HG02885 (cell line): ENCODE results near the gene GNPTAB.
A peak's percentile ranks its signal among the peaks of the same experiment; 100 is the strongest.
"Not testable (repeated sequence)": the region's sequence is repeated elsewhere in the genome, so short reads cannot be mapped to it uniquely, and the experiment has no call there.

Experiments
- ATAC-seq: cut with Tn5 transposase; IDR thresholded peaks from one replicate; pipeline ENCODE4 v1.9.1; 2021; ENCODE audit warnings: mild to moderate bottlenecking; ENCODE audit not compliant: unreplicated experiment, poor library complexity

GNPTAB gene

DNA sequence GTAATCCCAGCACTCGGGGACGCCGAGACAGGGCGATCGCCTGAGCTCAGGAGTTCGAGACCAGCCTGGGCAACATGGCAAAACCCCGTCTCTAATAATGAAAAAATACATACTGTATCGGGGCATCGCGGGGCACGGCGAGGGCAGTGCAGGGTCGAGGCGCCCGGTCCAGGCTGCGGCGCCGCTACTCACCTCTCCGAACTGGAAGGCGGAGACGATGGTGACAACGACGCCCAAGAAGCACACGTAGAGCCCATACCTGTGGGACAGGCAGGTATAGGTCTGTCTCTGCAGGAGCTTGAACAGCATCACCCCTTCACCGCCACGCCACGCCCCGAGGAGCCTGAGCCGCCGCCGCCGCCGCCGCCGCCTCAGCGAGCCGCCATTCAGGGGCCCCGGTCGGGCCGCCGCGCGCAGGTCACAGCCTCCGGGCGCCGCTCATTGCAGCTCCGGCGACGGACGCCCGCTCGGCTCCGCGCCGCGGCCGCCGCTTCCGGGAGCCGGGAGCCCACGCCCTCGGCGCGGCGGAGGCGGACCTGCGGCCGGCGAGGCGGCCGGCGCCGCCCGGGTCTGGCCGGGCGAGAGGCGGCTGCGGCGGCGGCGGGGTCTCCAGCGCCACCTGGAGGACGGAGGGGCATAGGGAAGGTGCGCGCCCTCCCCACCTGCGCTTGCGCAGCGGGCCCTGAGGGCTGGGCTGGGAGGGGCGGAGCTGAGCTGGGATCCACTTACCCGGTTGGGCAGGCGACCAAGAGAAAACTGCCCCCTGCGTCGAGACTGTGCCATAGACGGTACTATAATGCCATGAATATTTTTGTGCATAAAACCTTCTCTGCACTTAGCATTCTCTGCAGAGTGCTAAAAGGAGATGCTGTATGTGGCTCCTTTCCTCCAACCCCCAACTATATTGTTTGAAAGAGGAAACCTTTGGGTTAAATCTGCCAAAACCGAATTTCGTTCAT is at the start of gene GNPTAB:
Gene GNPTAB, minus strand, starts transcription at position 593 of the 959 bp plus-strand sequence. Its CDS starts 284 bp downstream, at position 309.
- ATAC-seq, result peak; percentile 93

DNA sequence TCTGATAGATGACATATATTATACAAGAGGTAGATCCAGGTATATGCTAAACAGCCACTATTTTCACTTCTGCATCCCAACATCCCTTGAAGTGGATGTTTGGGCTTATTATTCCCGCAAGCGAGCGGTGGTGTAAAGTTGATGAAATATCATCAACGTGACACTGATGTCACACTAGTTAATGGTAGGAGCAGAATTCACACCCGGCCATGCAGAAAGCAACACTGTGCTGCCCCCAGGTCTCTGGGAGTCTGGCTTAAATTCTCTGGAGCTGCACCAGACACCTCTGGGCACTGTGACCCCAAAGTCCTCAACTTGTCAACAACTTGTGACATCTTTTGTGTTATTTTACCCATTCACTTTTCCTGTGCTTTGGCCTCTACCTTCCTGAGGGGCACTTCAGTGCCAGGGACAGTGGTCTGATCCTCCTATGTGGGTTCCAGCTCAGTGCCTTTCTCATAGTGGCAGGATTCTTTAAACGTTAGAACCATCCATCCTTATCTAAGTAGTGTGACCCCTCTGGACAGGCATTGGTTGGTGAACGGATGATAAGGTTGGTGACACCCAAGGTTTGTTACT is 47.6 kb upstream of the GNPTAB start:
- no peak for ATAC-seq

DNA sequence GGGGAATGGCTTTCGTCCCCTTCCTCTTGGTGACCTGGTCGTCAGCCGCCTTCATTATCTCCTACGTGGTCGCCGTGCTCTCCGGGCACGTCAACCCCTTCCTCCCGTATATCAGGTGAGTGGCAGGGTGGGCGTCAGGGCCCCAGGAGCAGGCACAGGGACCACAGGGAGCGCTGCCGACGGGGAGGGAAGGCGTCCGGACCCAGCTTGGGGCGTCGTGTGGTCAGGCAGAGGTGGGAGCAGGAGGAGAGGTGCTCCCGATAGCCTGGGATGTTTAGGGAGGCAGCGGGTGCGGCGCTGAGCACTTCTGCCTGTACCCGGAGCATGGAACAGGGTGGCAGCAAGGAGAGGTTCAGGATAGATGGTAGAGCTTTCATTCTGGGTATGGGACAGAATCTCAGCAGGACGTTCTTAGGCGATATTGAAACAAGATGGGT is 47.1 kb upstream of the GNPTAB start:
- ATAC-seq, result peak; percentile 27

DNA sequence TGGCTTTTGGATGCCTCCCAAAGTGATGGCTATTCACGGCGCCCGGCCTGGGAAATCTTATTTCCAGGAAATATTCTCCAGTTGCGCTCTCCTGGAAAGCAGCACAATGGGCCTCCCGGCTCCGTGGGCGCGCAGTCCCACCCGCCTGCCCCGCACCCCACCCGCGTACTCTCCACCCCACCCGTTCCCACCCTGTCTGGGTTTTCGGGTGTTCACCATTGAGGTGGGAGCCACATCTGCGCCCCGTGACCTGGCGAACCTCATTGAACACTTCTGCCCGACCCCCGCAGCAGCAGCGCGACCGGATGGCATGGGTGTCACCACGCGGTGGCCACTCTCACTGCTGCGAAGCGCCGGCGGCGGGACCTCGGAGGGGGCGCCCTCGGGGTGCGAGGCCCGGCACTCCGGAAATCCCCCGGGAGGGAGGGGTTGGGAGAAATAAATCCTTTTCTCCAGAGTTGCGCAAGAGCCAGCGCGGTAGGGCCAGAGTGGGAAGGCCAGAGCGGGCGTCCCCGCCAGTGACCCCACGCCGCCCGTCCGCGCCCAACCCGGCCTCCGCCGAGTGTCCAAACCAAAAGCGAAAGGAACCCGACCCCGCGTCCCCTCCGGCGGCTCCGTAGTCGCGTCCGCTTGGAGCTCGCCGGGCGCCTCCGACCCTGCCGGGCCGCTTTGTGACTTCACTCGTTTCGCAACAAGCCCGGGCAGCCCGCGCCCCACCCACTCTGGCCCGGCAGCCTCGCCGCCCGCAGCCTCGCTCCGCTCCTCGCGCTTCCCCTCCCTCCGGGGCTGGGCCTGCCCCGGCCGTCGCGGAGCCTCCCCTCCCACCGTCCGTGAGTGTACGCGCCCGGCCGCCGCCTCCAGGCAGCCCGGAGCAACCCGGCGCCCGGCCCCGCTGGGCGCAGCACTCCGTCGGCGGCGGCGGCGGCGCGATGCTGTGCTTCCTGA is 46.4 kb upstream of the GNPTAB start, which contains the start of gene DRAM1:
Gene DRAM1, plus strand, starts transcription at position 720 of the 945 bp plus-strand sequence. Its CDS starts 210 bp downstream, at position 930.
- ATAC-seq, result peak; percentile 85

DNA sequence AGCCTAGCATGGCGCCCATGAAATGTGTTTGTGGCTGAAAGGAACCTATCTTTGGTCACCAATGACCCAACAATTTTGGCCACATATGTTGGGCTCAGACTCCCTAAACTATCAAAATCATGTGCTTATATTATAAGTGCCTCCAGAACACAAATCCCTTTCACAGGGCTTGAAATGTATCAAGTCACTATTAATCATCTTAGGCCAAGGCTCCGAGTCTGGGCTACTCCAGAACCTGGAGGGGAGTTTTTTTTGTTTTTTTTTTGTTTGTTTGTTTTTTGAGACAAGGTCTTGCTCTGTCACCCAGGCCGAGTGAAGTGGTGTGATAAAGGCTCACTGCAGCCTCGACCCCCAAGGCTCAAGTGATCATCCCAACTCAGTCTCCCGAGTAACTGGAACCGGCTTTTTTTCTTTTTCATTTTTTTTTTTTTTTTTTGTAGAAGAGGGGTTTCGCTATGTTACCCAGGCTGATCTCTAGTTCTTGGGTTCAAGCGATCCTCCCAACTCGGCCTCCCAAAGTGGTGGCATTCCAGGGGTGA is 45.6 kb upstream of the GNPTAB start:
- ATAC-seq, result no peak

DNA sequence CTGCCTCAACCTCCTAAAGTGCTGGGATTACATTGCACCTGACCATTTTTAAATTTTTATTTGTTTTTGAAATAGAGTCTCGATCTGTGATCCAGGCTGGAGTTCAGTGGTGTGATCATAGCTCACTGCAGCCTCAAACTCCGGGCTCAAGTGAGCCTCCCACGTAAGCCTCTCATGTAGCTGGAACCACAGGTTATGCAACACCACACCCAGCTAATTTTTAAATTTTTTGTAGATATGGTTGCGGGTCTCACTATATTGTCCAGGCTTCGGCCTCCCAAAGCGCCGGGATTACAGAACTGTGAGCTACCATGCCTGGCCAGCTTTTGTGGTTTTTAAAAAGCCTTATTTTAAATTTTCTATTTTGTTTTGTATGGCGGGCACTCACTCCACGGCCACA is 44.4 kb upstream of the GNPTAB start:
- ATAC-seq, result no peak

DNA sequence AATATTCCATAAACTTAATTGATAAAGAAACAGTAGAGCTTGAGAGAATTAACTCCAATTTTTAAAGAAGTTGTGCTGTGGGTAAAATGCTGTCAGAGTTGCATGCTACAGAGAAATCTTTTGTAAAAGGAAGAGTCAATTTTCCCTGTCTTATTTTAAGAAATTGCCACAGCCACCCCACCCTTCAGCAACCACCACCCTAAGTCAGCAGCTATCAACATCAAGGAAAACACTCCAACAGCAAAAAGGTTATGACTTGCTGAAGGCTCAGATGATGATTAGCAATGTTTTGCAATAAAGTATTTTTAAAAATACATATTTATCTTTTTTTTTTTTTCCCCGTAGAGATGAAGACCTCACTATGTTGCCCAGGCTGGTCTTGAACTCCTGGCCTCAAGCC is 40.2 kb upstream of the GNPTAB start:
- ATAC-seq, result no peak

DNA sequence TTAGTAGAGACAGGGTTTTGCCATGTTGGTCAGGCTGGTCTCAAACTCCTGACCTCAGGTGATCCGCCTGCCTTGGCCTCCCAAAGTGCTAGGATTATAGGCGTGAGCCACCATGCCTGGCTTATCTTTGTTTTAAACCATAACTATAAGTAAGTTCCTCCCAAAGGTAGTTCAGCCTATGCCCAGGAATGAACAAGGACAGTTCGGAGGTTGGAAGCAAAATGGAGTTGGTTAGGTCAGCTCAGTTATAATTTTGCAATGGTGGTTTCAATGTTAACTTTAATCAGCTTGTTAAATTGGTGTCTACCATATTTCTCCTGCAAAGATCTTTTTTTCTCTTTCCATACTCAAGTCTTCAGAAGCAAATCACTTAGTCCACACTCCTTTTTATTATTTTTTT is 36.9 kb upstream of the GNPTAB start:
- not testable (repeated sequence) for ATAC-seq

DNA sequence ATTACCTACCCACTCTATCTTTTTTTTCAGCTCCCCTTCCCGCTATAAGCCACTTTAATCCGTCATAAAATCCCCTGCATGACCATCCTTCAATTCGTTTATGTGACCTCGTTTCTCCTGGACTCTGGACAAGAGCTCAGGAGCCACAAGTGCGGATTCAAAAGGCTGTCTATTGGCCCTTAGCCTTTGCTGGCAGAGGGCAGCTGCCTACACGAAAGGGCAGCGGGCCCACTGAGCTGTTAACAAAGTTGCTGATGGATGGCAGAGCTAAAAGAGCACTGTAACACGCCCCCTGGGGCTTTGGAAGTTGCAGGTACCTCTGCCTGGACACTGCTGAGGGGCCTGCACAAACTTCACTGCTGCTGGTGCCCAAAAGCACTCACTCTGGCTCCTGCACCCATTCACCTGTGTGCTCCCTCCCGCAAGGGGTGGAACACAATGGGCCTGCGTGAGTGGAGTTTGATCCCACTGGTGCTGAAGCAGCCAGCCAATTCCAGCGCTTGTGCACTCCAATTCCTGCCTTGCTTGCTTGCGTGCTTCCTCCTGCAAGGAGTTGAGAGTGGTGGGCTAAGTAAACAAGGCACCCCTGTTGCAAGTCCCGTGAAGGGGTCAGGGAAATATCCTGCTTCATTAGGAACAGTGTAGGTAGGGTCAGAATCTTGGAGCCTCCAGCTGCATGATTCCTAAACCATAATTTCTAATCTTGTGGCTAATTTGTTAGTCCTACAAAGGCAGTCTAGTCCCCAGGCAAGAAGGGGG is 36.0 kb upstream of the GNPTAB start:
- no peak for ATAC-seq

DNA sequence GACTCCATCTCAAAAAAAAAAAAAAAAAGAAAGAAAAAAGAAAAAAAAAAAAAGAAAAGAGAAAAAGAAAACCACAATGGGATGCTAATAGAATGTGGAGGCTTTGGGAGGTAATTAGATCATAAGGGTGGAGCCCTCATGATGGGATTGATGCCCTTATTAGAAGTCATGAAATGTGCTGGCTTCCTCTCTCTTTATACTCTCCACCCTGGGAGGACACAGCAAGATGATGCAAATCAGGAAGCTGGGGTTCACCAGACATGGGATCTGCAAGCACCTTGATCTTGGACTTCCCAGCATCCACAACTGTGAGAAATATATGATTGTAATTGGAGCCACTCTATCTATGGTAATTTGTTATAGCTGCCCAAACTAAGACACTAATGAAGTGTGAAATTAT is 33.2 kb upstream of the GNPTAB start:
- no peak for ATAC-seq

DNA sequence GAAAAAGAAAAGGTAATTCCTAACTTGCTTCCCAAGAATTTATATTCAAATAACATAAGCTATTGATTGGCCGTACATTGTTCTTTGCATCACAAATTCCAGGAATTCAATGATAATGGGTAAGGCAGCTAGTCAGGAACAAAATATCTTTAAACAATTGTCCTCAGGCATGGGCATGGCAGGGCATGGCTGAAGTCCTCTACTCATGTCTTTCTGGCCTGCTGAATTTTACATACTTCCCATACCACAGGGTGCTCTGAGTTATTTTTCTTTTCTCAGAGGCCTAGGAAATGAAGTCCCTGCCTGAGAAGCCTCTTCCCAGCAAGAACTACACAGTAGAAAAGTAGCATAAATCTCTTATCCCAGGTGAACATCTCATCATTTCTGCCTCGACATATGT is 31.5 kb upstream of the GNPTAB start:
- no peak for ATAC-seq

DNA sequence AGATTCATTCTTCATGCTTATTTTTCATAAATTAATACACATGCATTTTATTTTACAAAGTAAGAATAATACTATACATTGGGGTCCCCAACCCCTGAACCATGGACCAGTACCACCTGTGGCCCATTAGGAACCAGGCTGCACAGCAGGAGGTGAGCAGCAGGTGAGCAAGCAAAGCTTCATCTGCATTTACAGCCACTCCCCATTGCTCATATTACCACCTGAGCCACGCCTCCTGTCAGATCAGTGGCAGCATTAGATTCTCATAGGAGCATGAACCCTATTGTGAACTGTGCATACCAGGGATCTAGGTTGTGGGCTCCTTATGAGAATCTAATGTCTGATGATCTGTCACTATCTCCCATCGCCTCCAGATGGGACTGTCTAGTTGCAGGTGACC is 30.9 kb upstream of the GNPTAB start:
- ATAC-seq, result not testable (repeated sequence)

DNA sequence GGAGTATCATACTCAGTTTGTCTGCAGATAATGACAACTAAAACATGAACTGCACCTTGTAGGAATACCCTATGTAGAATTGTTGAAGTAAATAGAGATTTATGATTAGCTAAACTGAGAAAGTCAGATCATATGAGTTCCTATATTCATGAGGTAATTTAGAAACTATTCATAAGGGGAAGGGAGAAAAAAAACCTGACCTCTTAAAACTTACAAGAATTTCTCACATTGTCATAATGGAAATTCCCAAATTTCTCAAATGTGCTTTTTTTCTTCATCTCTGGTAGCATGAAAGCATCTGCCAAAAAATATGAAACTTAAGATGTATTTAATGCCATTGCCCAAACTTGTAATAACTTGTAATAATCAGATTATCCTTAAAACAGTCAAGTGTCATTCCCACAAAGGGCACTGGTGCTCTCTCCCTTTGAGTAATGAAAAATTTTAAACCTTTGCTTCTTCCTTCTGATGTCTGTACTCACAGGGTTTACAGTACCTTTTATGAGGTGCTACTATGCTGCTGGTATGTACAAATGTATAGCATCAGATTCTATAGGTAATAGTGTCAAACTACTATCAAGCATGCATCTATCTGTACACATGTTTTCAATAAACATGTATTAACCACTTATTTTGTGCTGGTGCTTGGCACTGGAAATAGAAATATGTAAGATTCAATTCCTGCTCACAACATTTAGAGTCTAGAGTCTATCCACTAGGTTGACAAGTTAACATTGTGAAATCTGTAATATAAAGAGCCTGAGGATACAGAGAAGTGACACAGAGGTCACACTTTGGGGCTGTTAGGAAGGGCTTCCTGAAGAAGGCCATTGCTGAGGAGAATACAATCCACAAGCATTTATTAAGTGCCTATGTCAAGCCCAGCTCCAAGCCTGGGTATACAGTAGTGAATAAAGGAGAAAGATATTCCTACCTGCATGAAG is 29.2 kb upstream of the GNPTAB start:
- peak; percentile 61 for ATAC-seq

DNA sequence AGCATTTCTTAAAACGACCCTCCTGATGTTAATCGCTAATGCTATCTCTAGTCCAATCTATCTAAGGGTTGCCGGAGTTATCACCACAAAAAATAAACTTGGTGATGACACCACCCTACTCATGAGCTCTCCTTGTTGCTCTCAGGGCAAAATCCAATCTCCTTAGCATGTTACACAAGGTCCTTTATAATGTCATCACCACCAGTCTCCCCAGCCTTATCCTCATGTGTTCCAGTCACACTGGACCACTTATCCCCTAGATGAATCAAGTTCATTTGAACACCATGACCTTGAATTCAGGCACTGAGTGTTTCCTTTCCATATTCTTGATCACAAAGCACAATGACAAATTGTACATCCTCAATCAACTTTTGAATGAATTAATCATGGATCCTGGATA is 27.6 kb upstream of the GNPTAB start:
- ATAC-seq, result no peak

DNA sequence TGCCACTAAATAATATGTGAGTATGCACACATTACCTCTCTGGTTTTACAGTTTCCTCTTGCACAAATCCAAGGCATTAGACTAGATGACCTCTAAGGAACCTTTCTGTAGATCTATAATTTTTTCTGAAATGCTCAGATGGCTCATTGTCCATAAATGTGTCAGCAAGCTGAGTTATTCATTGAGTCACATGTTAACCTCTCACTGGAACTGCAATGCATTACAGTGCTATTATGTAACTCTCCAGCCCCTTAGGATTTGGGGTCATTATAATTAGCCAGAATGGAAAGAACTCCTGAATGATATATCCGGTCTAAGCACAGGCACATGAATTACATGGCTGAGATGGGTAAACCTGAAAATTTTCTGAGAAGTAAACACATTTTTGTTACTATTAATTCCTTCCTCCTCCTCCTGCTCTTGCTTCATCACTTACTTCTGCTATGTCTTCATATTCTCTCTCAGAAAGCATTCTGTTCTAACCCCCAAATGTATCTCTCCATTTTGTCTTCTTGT is 26.3 kb upstream of the GNPTAB start:
- ATAC-seq, result no peak

DNA sequence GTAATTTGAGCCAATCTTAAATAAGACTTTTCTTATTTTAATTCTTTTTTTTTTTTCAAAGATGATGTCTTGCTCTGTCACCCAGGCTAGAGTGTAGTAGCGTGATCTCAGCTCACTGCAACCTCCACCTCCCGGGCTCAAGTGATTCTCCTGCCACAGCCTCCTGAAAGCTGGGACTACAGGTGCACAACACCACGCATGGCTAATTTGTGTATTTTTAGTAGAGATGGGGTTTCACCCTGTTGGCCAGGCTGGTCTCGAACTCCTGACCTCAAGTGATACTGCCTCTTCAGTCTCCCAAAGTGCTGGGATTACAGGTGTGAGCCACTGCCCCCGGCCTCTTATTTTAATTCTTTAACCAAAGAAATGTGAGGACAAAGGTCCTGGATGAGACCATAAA is 25.9 kb upstream of the GNPTAB start:
- ATAC-seq, result not testable (repeated sequence)

DNA sequence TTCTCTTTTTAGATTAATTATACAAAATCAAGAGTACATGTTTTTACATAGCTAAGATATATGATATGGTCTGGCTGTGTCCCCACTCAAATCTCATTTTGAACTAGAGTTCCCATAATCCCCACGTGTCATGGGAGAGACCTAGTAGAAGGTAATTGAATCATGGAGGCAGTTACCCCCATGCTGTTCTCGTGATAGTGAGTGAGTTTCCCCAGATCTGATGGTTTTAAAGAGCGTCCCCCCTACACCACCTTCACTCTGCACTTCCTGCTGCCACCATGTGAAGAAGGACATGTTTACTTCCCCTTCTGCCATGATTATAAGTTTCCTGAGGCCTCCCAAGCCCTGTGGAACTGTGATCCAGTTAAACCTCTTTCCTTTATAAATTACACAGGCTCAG is 25.2 kb upstream of the GNPTAB start:
- ATAC-seq, result no peak

DNA sequence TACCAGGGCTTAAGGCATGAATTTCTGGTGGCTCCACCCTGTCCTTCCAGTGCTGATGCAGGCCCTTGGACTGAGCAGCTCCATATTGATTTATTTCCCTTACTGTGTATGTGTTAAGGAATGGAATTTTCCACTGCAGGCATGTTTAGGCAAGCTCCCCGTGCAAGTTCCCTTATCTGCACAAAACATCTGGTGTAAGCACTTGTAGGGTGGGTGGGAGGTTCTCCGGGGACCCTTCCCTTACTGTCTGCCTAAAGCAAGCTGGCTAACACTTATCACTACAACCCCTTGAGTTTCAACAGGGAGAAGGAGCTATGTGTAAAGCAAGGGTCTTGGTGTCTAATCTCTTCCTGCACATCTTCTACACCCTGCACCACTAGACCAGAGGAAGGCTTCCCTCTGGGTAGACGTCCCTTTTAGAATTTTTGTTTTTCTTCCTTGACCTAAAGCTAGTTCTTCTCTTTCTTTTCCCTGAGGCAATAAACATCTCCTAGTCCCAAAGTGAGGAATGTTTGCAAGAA is 24.7 kb upstream of the GNPTAB start:
- ATAC-seq, result no peak
